Mucosa of stomach (tissue), 1 donor: ENCODE data around the gene STRN3.

Experiments
- H3K27me3 ChIP-seq: one replicate; pipeline ENCODE4 v1.7.0; 2013; ENCODE audit warnings: mild to moderate bottlenecking, low read length; ENCODE audit not compliant: control insufficient read depth, insufficient read depth
- H3K36me3 ChIP-seq: one replicate; pipeline ENCODE4 v1.7.0; 2013; ENCODE audit warnings: low read length; ENCODE audit not compliant: control insufficient read depth, insufficient read depth
- H3K4me1 ChIP-seq: one replicate; pipeline ENCODE4 v1.7.0; 2013; ENCODE audit warnings: mild to moderate bottlenecking, low read length; ENCODE audit not compliant: control insufficient read depth, insufficient read depth
- H3K4me3 ChIP-seq: one replicate; pipeline ENCODE4 v1.7.0; 2013; ENCODE audit warnings: low read length
- H3K9ac ChIP-seq: one replicate; pipeline ENCODE4 v1.7.0; 2013; ENCODE audit warnings: mild to moderate bottlenecking, low read length, moderate library complexity
- H3K9me3 ChIP-seq: one replicate; pipeline ENCODE4 v1.7.0; 2013; ENCODE audit warnings: mild to moderate bottlenecking, low read length, moderate library complexity; ENCODE audit not compliant: control insufficient read depth
- donor health status: Pancreatic carcinoma.

STRN3 gene

DNA sequence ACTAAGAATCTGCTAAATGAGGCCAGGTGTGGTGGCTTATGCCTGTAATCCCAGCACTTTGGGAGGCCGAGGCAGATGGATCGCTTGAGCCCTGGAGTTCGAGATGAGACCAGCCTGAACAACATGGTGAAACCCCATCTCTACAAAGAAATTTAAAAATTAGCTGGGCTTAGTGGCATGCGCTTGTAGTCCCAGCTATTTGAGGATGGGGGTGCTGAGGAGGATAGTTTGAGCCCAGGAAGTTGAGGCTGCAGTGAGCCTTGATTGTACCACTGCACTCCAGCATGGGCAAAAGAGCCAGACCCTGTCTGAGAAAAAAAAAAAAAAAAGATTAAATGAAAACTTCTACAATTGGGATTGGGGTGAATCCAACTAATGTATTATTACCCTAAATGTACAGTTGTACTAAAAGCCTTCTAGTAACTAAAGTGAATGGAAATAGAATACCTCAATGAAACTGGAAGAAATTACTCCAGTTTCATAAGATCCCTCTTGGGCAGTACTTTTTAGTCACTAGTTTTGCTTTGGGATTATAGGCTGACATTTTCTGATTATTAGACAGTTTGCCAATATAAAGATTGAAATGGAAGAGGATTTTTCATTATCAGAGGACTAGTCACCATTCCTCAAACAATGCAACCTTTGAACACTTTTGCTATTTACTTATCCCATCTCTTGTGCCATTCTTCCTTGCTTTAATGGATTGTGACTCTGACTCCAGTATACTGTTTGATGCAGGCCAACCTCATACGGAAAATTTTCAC, 137.5 kb downstream of the STRN3 start:
- Histone ChIP-seq H3K9ac (no peak overlapping the region), H3K9me3 (no peaks in the 10 kb centered on the region), H3K36me3 (no peaks in the 10 kb centered on the region), H3K27me3 (no peaks in the 10 kb centered on the region), H3K4me1 (peaks cover 9% of the 10 kb centered on the region), H3K4me3 (no peak overlapping the region)

DNA sequence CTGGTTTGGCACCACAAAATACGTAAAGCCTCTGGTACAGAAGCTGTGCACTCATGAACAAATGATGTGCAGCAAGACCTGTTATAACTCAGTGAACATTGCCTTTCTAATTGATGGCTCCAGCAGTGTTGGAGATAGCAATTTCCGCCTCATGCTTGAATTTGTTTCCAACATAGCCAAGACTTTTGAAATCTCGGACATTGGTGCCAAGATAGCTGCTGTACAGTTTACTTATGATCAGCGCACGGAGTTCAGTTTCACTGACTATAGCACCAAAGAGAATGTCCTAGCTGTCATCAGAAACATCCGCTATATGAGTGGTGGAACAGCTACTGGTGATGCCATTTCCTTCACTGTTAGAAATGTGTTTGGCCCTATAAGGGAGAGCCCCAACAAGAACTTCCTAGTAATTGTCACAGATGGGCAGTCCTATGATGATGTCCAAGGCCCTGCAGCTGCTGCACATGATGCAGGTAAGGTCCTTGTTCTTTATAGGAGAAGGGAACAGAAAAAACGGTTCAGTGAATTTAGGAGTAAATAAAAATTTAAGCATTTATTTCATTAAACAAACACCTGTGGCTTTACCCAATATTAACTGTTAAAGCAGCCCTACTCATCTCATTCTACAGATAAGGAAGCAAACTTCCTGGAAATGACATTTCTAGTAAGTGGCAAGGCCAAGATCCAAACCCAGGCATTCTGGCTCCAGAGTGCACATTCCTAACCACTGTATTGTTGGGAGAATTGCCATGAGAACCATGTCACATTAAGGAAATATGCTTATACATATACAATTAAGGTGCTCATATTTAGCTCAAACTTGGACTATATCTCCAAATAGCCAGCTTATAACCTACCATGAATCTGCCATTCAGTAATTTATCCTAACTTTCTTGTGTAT, 140.1 kb downstream of the STRN3 start:
- H3K36me3 ChIP-seq = no peaks in the 10 kb centered on the region
- no peaks in the 10 kb centered on the region for H3K27me3 ChIP-seq
- H3K4me1 ChIP-seq = no peaks in the 10 kb centered on the region
- H3K9ac ChIP-seq = no peak overlapping the region
- H3K9me3 ChIP-seq = no peaks in the 10 kb centered on the region
- no peak overlapping the region for H3K4me3 ChIP-seq

DNA sequence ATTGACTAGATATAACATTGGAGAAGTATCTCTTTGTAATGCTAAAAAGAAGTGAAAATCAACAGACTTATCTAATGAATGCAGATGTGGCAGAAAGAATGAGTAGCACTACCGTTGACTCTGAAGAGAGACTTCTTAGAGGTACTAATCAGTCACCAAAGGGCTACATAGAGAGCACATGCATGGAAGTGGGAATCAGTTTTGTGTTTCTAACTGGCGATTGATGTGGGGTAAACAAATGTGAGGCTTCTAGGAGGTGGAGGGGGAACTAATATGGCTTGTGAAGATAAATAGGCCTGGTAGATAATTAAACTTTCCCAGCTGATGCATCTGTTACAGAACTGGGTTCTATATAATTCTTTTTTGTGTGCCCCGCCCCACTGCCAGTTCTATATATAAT, 141.3 kb downstream of the STRN3 start:
- H3K4me3 ChIP-seq = no peak overlapping the region

DNA sequence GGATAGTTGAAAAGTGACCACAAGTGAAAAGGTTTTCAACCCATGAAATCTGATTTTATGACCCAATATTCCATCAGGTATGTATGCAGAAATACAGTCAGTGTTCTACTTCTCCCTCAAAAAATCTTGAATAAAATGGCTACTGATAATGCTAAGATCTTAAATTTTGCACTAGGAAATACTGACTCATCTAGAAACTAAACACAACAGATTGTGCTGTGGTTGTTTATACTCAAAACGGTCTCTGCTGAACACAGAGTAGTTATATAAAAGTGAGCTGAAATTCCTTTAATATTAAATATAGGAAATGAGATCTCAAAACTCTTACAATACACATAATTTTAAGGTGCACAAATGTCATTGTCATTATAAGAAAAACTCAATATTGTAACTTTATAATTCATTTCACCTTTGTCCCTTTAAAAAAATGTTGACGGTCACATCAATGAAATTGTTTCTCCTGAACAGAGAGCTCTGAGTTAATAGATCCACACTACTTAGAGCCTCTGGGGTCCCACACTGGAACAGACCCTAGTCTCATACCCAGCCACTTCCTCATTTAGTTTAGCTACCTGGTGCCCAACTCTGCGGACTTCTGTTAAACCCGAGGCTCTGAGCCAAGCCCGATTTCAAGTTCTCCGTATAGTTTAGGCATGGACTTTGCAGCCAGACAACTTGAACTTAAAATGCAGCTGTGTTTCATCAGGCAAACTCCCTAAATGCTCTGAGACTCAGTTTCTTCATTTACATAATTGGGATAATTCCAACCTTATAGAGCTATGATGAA, 142.5 kb downstream of the STRN3 start:
- H3K4me3 ChIP-seq = no peak overlapping the region
- no peaks in the 10 kb centered on the region for H3K9me3 ChIP-seq
- no peaks in the 10 kb centered on the region for H3K27me3 ChIP-seq
- no peaks in the 10 kb centered on the region for H3K36me3 ChIP-seq
- H3K4me1 ChIP-seq = no peaks in the 10 kb centered on the region
- H3K9ac ChIP-seq = no peak overlapping the region

More for the DNA sequence above, 141.3 kb downstream of the STRN3 start:
- Histone ChIP-seq H3K36me3 (no peaks in the 10 kb centered on the region), H3K9ac (no peak overlapping the region), H3K4me1 (no peaks in the 10 kb centered on the region), H3K27me3 (no peaks in the 10 kb centered on the region), H3K9me3 (no peaks in the 10 kb centered on the region)

DNA sequence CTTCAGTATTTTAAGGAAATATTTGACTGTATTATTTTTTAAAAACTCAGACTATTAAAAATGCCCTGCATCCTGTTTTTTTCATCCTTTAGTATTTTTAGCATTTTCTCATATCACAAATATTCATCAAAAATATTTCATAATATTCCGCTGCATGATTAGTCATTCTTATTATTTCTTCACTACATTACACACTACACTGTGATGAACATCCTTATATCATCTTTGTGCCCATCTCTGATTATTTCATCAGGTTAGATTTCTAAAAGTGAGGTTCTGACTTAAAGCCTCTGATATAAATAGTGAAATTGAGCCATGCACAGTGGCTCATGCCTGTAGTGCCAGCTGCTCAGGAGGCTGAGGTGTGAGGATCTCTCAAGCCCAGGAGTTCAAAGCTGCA, 143.7 kb downstream of the STRN3 start:
- H3K9ac ChIP-seq = no peak overlapping the region
- no peaks in the 10 kb centered on the region for H3K27me3 ChIP-seq
- no peaks in the 10 kb centered on the region for H3K9me3 ChIP-seq
- H3K4me1 ChIP-seq = no peaks in the 10 kb centered on the region
- H3K4me3 ChIP-seq = no peak overlapping the region
- no peaks in the 10 kb centered on the region for H3K36me3 ChIP-seq

DNA sequence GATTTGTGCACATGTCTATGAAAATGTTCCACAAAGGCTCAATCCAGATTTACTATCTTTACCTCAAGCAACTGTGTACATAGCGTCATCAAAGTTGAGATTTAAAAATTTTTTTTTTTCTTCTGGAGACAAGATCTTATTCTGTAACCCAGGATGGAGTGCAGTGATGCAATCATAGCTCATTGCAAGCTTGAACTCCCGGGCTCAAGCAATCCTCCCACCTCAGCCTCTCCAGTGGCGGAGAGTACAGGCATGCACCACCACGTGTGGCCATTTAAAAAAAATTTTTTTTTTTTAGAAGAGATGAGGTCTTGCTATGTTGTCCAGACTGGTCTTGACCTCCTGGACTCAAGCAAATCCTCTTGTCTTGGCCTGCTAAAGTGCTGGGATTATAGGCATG, 149.5 kb downstream of the STRN3 start:
- Histone ChIP-seq H3K9ac (no peak overlapping the region), H3K4me3 (no peak overlapping the region), H3K9me3 (no peaks in the 10 kb centered on the region), H3K4me1 (peaks cover 10% of the 10 kb centered on the region), H3K27me3 (peaks cover 38% of the 10 kb centered on the region), H3K36me3 (no peaks in the 10 kb centered on the region)

DNA sequence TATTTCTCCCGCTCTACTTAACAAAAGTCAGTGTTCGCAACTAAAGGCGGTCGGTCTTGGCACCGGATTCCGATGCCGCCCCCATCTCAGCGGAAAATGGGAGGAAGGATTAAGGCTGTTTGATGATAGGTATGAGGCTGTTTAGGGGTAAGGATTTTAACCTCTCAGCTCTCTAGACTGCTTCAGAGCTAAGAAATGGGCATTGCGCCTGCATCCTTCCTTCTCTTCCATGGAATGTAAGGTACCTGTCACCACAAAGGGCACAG, 150.5 kb downstream of the STRN3 start:
- Histone ChIP-seq H3K9me3 (no peaks in the 10 kb centered on the region), H3K9ac (no peak overlapping the region), H3K36me3 (no peaks in the 10 kb centered on the region), H3K27me3 (peaks cover 38% of the 10 kb centered on the region), H3K4me3 (no peak overlapping the region), H3K4me1 (peaks cover 10% of the 10 kb centered on the region)

DNA sequence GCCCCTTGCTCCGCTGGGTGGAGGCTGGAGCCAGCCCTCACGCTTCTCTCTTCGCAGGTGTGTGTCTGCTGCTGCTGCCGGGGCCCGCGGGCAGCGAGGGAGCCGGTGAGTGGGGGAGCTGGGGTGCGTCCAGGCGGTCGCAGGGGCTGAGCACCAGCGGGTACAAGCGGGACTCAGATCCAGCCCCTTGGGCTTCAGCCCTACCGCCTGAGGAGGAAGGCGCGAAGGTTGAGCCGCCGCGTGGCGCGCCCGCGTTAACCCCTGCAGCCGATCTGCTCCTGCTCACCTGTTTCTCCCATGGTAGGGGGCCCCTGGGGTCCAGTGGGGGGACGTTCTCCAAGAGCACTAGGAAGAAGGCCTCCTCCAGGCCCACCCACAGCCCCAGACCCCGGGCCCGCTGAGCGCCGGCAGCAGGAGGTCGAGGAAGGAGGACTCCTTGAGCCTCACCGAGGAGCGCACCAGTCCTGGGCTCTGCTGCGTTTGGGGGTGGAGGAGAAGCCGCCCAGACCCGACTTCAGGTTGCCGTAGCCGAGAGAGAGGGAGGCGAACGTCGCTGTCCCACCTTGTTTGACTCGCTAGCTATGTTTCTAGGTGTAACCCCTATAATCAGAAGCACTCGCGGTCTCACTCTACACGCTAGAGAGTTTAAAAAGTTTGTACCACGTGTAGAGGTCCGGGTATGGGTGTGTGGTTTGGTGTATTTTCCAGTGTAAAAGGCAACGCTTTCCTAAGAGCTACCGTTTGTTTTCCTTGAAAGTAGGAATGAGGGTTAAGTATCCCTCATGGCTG, 151.0 kb downstream of the STRN3 start:
- Histone ChIP-seq H3K4me3 (peak overlapping the region; percentile 4), H3K9ac (no peak overlapping the region), H3K36me3 (no peaks in the 10 kb centered on the region), H3K9me3 (no peaks in the 10 kb centered on the region), H3K27me3 (peaks cover 38% of the 10 kb centered on the region), H3K4me1 (peaks cover 10% of the 10 kb centered on the region)

DNA sequence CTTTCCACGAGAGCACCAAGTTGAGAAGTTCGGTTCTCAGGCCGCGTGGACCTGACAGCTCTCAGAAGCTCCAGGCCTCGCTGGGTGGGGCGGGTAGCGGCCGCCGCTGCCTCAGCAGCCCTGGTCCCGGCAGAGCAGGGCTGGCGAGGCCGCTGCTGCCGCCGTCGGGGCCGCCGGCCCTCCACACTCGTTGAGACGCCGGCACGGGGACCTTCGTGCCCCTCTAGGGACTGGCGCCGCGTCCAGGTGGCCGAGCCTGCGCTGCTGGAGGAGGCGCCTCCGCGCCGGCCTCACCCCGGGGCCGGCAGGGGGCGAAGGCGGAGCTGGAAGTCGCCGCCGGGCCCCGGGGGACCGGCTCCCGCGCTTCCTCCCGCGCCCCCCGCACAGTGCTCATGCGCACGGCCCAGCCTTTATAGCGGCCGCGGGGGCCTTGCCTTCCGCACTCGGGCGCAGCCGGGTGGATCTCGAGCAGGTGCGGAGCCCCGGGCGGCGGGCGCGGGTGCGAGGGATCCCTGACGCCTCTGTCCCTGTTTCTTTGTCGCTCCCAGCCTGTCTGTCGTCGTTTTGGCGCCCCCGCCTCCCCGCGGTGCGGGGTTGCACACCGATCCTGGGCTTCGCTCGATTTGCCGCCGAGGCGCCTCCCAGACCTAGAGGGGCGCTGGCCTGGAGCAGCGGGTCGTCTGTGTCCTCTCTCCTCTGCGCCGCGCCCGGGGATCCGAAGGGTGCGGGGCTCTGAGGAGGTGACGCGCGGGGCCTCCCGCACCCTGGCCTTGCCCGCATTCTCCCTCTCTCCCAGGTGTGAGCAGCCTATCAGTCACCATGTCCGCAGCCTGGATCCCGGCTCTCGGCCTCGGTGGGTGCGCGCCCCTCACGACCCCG, 151.8 kb downstream of the STRN3 start, which contains the start of gene COCH:
COCH (plus strand) TSS at position 440 of the 879 bp plus-strand sequence; CDS start at position 820, 380 bp downstream.
- Histone ChIP-seq H3K4me1 (peaks cover 10% of the 10 kb centered on the region), H3K27me3 (peaks cover 41% of the 10 kb centered on the region), H3K9ac (peak within 1 kb of the TSS; percentile 50), H3K36me3 (no peaks in the 10 kb centered on the region), H3K9me3 (no peaks in the 10 kb centered on the region), H3K4me3 (peak within 1 kb of the TSS; percentile 4)

DNA sequence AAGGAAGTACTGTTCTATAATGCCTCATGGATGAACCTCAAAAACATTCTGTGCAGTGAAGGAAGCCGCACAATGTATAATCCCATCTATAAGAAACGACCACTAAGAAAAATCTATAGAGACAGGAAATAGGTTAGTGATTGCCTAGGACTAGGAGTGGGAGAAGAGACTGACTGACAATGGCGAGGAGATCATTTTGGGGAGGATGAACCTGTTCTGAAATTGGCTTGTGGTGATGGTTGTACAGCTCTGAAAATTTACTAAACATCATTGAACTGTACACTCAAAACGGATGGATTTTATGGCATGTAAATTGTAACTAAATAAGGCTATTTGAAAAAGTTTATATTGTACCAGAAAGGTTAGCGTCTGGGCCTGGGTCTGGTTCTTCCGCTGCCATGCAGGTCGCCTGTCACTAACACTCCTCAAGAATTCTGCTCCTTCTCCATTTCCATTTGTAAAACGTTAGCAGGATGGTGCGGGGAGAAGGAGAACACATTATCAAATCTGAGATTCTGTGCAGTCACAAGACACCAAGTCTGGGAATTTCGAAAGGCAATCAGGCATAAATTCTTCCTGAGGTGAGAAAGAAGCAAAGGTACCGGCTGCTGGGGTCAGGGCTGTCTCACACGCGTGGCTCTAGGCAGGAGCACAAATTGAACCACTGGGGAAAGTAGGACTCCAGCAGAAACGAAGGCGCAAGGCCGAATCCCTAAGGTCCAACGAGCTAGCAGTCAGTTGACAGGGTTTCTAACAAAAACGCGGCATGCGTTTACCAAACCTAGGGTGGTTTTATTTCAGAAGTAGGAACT, 152.7 kb downstream of the STRN3 start:
- Histone ChIP-seq H3K4me3 (no peak overlapping the region), H3K9ac (peak overlapping the region; percentile 18), H3K36me3 (no peaks in the 10 kb centered on the region)

More for the DNA sequence above, 152.7 kb downstream of the STRN3 start:
- Histone ChIP-seq H3K27me3 (peaks cover 41% of the 10 kb centered on the region), H3K4me1 (peaks cover 10% of the 10 kb centered on the region), H3K9me3 (no peaks in the 10 kb centered on the region)
